ENCODE results near the gene FTO.

FTO gene

DNA sequence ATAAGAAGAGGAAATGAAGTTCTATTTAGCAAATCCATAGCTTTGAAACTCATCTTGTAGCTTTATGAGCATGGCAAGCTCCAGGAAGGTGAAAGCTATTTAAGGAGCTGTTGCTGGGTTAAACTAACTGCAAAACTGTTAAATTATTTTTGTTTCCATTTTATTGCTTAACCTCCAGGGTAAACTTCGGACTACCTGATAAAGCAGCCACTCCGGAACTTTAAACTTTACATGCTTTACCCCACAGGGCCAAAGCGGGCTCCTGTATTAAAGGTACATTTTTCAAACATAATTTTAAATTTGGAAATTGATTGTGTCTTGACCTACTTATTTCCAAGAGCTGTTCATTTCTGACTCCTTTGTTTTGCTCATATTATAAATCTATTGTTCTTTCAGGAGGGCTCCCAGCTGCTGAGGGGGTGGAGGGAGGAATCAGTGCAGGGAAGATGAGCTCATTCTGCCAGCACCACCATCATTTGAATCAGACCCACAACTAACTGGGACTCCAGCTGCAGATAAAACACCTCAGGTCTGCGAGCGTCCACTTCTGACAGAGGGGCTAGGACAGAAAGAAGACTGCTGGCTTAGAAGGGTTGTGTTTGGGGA is 424.8 kb downstream of the FTO start:
- H3K27ac ChIP-seq (ENCODE audit: low read length): no peak overlapping the region
- WGBS (ENCODE audit: insufficient coverage, insufficient read length): no CpG with 5 or more reads among the region's 5 CpGs
- H3K9me3 ChIP-seq (ENCODE audit: control insufficient read depth, insufficient read depth, low read length): no peaks in the 10 kb centered on the region
- no peak for DNase-seq (ENCODE audit: low read depth, low spot score)
- H3K4me1 ChIP-seq (ENCODE audit: control insufficient read depth, insufficient read depth, low read length): no peaks in the 10 kb centered on the region
- H3K36me3 ChIP-seq (ENCODE audit: control insufficient read depth, insufficient read depth, low read length): no peaks in the 10 kb centered on the region
- no peaks in the 10 kb centered on the region for H3K27me3 ChIP-seq (ENCODE audit: control insufficient read depth, insufficient read depth, low read length)
- H3K4me3 ChIP-seq (ENCODE audit: low read length): no peak overlapping the region

DNA sequence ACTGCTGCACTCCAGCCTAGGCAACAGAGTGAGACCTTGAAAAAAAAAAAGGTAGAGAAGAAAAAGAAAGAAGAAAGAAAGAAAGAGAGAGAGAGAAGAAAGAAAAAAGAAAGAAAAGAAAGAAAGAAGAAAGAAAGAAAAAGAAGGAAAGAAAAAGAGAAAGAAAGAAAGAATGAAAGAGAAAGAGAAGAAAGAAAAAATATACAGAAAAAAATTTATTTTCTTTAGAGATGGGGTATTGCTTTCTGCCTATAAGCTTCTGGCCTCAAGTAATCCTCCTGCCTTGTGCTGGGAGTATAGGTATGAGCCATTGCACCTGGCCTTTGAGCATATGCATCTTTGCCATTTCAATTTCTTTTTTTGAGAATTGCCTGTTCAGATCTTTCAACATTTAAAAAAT is 425.9 kb downstream of the FTO start:
- H3K4me1 ChIP-seq (ENCODE audit: control insufficient read depth, insufficient read depth, low read length): no peaks in the 10 kb centered on the region
- H3K27me3 ChIP-seq (ENCODE audit: control insufficient read depth, insufficient read depth, low read length): no peaks in the 10 kb centered on the region
- no peak overlapping the region for H3K27ac ChIP-seq (ENCODE audit: low read length)

GRCh38 chr16:54135361-54136275 is 431.7 kb downstream of the FTO start:
- DNase-seq (ENCODE audit: low read depth, low spot score): no peak
- H3K4me3 ChIP-seq (ENCODE audit: low read length): no peak overlapping the region
- H3K27ac ChIP-seq (ENCODE audit: low read length): no peak overlapping the region
- no peaks in the 10 kb centered on the region for H3K36me3 ChIP-seq (ENCODE audit: control insufficient read depth, insufficient read depth, low read length)
- no CpG with 5 or more reads among the region's 5 CpGs for WGBS (ENCODE audit: insufficient coverage, insufficient read length)
- H3K4me1 ChIP-seq (ENCODE audit: control insufficient read depth, insufficient read depth, low read length): no peaks in the 10 kb centered on the region
- H3K9me3 ChIP-seq (ENCODE audit: control insufficient read depth, insufficient read depth, low read length): no peaks in the 10 kb centered on the region
- no peaks in the 10 kb centered on the region for H3K27me3 ChIP-seq (ENCODE audit: control insufficient read depth, insufficient read depth, low read length)

More for the DNA sequence above, 425.9 kb downstream of the FTO start:
- Histone ChIP-seq H3K9me3 (ENCODE audit: control insufficient read depth, insufficient read depth, low read length) (no peaks in the 10 kb centered on the region), H3K4me3 (ENCODE audit: low read length) (no peak overlapping the region), H3K36me3 (ENCODE audit: control insufficient read depth, insufficient read depth, low read length) (no peaks in the 10 kb centered on the region)
- no peak for DNase-seq (ENCODE audit: low read depth, low spot score)

GRCh38 chr16:54136276-54136625 is 432.3 kb downstream of the FTO start:
- Histone ChIP-seq H3K9me3 (ENCODE audit: control insufficient read depth, insufficient read depth, low read length) (no peaks in the 10 kb centered on the region), H3K27ac (ENCODE audit: low read length) (no peak overlapping the region), H3K4me1 (ENCODE audit: control insufficient read depth, insufficient read depth, low read length) (no peaks in the 10 kb centered on the region), H3K36me3 (ENCODE audit: control insufficient read depth, insufficient read depth, low read length) (no peaks in the 10 kb centered on the region), H3K27me3 (ENCODE audit: control insufficient read depth, insufficient read depth, low read length) (no peaks in the 10 kb centered on the region), H3K4me3 (ENCODE audit: low read length) (no peak overlapping the region)
- no peak for DNase-seq (ENCODE audit: low read depth, low spot score)
- no CpG with 5 or more reads among the region's 2 CpGs for WGBS (ENCODE audit: insufficient coverage, insufficient read length)

DNA sequence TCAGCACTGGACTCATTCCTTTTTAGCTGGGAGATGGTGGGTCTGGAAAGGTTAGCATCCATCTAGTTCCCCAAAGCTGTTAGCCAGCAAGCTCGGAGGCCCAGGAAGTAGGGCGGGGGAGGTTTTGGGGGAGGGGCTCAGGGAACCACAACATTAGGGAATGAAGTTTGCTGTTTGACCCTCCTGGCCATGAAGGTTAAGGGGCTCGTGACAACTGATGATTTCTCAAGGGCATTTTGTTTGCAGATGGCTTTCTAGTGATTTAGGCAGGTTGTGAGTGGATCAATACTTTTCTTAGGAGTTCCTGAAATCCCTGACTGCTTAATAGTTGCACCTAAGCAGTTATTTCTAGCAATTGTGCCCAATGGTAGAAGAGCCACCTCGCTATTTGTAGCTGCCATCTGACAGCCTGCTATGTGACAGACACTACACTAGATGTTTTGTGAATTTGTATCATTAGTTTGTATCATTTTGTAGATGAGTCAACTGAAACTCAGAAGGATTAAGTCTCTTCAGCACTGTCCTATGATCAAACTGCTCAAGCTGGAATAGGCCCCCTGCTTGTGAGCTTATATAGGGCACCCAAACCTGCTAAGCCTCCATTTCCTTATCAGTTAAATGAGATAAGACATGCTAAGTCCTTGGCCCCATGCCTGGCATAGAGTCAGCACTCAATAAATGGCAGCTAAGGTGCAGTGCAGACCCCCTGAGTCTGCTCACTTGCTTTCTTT is 436.3 kb downstream of the FTO start:
- Histone ChIP-seq H3K27ac (ENCODE audit: low read length) (no peak overlapping the region), H3K9me3 (ENCODE audit: control insufficient read depth, insufficient read depth, low read length) (no peaks in the 10 kb centered on the region), H3K4me1 (ENCODE audit: control insufficient read depth, insufficient read depth, low read length) (no peaks in the 10 kb centered on the region), H3K36me3 (ENCODE audit: control insufficient read depth, insufficient read depth, low read length) (no peaks in the 10 kb centered on the region), H3K27me3 (ENCODE audit: control insufficient read depth, insufficient read depth, low read length) (no peaks in the 10 kb centered on the region), H3K4me3 (ENCODE audit: low read length) (no peak overlapping the region)
- WGBS (ENCODE audit: insufficient coverage, insufficient read length): no CpG with 5 or more reads among the region's 4 CpGs
- DNase-seq (ENCODE audit: low read depth, low spot score): no peak

DNA sequence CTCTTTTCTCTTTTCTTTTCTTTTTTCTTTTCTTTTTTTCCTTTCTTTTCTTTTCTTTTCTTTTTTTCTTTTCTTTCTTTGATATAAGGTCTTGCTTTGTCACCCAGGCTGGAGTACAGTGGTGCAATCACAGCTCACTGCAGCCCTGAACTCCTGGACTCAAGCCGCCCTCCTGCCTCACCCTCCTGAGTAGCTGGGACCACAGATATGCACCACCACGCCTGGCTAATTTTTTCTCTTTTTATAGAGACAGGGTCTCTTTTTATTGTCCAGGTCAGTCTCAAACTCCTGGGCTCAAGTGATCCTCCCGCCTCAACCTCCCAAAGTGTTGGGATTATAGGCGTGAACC is 436.8 kb downstream of the FTO start:
- no peaks in the 10 kb centered on the region for H3K36me3 ChIP-seq (ENCODE audit: control insufficient read depth, insufficient read depth, low read length)
- H3K4me3 ChIP-seq (ENCODE audit: low read length): no peak overlapping the region
- H3K9me3 ChIP-seq (ENCODE audit: control insufficient read depth, insufficient read depth, low read length): no peaks in the 10 kb centered on the region
- WGBS (ENCODE audit: insufficient coverage, insufficient read length): no CpG with 5 or more reads among the region's 4 CpGs
- no peaks in the 10 kb centered on the region for H3K4me1 ChIP-seq (ENCODE audit: control insufficient read depth, insufficient read depth, low read length)
- H3K27ac ChIP-seq (ENCODE audit: low read length): no peak overlapping the region
- H3K27me3 ChIP-seq (ENCODE audit: control insufficient read depth, insufficient read depth, low read length): no peaks in the 10 kb centered on the region
- no peak for DNase-seq (ENCODE audit: low read depth, low spot score)

DNA sequence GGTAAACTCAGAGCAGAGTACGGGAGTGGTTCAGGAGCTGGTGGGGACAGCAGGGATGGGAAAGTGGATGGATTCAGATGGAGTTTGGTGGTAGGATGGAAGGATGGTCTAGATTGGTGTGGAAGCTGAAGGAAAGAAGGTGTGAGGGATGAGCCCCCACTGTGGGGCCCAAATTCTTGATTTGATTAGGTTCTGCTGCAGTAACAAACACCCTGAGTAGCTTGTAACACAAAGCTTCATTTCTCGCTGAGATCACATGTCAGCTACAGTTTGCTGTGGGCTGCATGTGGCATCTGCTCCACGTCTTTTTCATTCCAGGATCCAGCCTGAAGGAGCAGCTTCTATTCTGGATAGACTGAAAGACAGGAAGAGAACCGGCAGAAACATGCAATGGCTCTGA is 438.8 kb downstream of the FTO start:
- no peak overlapping the region for H3K4me3 ChIP-seq (ENCODE audit: low read length)
- H3K27me3 ChIP-seq (ENCODE audit: control insufficient read depth, insufficient read depth, low read length): no peaks in the 10 kb centered on the region
- H3K27ac ChIP-seq (ENCODE audit: low read length): no peak overlapping the region
- no CpG with 5 or more reads among the region's 4 CpGs for WGBS (ENCODE audit: insufficient coverage, insufficient read length)
- H3K4me1 ChIP-seq (ENCODE audit: control insufficient read depth, insufficient read depth, low read length): no peaks in the 10 kb centered on the region
- no peaks in the 10 kb centered on the region for H3K36me3 ChIP-seq (ENCODE audit: control insufficient read depth, insufficient read depth, low read length)
- DNase-seq (ENCODE audit: low read depth, low spot score): no peak
- no peaks in the 10 kb centered on the region for H3K9me3 ChIP-seq (ENCODE audit: control insufficient read depth, insufficient read depth, low read length)

- Histone ChIP-seq H3K27me3 (ENCODE audit: control insufficient read depth, insufficient read depth, low read length) (no peaks in the 10 kb centered on the region), H3K9me3 (ENCODE audit: control insufficient read depth, insufficient read depth, low read length) (no peaks in the 10 kb centered on the region), H3K4me3 (ENCODE audit: low read length) (no peak overlapping the region), H3K4me1 (ENCODE audit: control insufficient read depth, insufficient read depth, low read length) (no peaks in the 10 kb centered on the region), H3K36me3 (ENCODE audit: control insufficient read depth, insufficient read depth, low read length) (no peaks in the 10 kb centered on the region), H3K27ac (ENCODE audit: low read length) (no peak overlapping the region)
- no CpG with 5 or more reads among the region's 4 CpGs for WGBS (ENCODE audit: insufficient coverage, insufficient read length)
- DNase-seq (ENCODE audit: low read depth, low spot score): no peak
These were observed 439.5 kb downstream of the FTO start for GRCh38 chr16:54143410-54143809.

DNA sequence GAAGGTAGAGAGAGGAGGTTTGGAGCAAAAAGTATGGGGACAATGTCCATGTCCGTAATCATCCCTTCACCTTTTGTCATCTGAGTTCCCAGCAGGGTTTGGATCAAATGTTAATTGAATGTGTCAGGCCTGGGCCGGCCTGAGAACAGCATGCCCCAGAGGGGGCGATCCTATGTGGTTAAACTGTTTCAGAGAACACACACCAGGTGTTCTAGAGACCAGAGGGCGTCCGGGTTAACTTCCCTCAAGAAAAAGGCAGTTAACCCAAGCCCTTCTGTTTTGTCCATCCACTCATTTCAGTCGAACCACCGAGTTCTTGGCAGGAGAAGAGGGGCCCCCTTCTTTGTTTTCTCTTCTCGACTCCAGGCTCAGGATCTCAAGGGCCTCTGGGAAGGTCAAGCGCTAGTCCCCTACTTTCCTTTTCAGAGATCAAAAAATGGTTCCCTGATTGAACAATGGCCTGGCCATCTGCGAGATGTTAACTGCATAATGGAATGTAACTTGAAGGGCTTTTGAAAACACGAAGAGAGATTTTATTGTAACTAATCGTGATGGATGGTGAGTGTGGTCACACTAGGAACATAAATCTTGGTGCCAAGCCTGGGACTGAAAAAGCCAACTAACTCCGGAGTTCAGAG is 440.1 kb downstream of the FTO start:
- no peaks in the 10 kb centered on the region for H3K27me3 ChIP-seq (ENCODE audit: control insufficient read depth, insufficient read depth, low read length)
- no peaks in the 10 kb centered on the region for H3K36me3 ChIP-seq (ENCODE audit: control insufficient read depth, insufficient read depth, low read length)
- DNase-seq (ENCODE audit: low read depth, low spot score): no peak
- 100% methylated on average over 2 of the region's 13 CpGs for WGBS (ENCODE audit: insufficient coverage, insufficient read length)
- no peak overlapping the region for H3K27ac ChIP-seq (ENCODE audit: low read length)
- H3K9me3 ChIP-seq (ENCODE audit: control insufficient read depth, insufficient read depth, low read length): no peaks in the 10 kb centered on the region
- no peak overlapping the region for H3K4me3 ChIP-seq (ENCODE audit: low read length)
- no peaks in the 10 kb centered on the region for H3K4me1 ChIP-seq (ENCODE audit: control insufficient read depth, insufficient read depth, low read length)

DNA sequence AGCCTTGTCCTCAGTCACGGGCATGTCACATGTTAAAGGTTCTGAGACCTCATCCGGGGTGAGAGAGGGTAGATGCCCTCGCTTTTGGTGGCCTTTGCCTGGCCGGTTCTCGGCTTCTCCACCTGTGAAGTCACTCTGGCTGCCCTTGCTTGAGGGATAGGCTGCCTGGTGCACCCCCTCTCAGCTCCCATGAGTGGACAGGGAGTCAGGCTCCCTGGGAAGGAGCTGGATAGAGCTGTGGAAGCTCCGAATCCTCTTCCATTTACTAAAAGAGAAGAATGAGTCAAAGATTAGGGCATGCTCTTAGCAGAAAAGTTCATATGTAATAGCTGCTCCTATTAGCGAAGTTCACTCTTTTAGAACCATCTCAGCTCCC is 440.6 kb downstream of the FTO start:
- H3K27ac ChIP-seq (ENCODE audit: low read length): no peak overlapping the region
- H3K4me1 ChIP-seq (ENCODE audit: control insufficient read depth, insufficient read depth, low read length): no peaks in the 10 kb centered on the region
- DNase-seq (ENCODE audit: low read depth, low spot score): no peak
- WGBS (ENCODE audit: insufficient coverage, insufficient read length): no CpG with 5 or more reads among the region's 7 CpGs
- H3K27me3 ChIP-seq (ENCODE audit: control insufficient read depth, insufficient read depth, low read length): no peaks in the 10 kb centered on the region
- H3K9me3 ChIP-seq (ENCODE audit: control insufficient read depth, insufficient read depth, low read length): no peaks in the 10 kb centered on the region
- no peaks in the 10 kb centered on the region for H3K36me3 ChIP-seq (ENCODE audit: control insufficient read depth, insufficient read depth, low read length)
- H3K4me3 ChIP-seq (ENCODE audit: low read length): no peak overlapping the region

All from iPS DF 6.9 (cell line).